AG04449 (cell line): ENCODE results near the gene PEX19.

Experiments used
- CTCF ChIA-PET: fragments of 350-600 bp; formaldehyde crosslinking; extraction: SDS; loops from one replicate; lab custom pipeline; 2021; ENCODE audit warnings: antibody characterized with exemption; lab: Yijun Ruan, JAX
- POLR2A ChIA-PET: fragments of 400-600, 350-600 bp; formaldehyde crosslinking; extraction: SDS; loops from one replicate; lab custom pipeline; 2020; ENCODE audit warnings: antibody characterized with exemption, inconsistent platforms; lab: Yijun Ruan, JAX
- DNase-seq: peaks from one replicate; pipeline ENCODE4 v3.0.0-alpha.2; 2010; ENCODE audit warnings: low read depth, low spot score
- H3K4me3 ChIP-seq: 2 replicates; pipeline ENCODE4 v1.5.1; 2011; ENCODE audit warnings: low read depth, mild to moderate bottlenecking, control low read depth, low read length
- CTCF ChIP-seq: IDR thresholded peaks from one replicate; pipeline ENCODE4 v1.5.1; 2011; ENCODE audit warnings: mild to moderate bottlenecking, moderate library complexity, low read length, control low read depth, inconsistent platforms; ENCODE audit not compliant: insufficient read depth; ENCODE audit errors: missing control alignments

Gene PEX19

GRCh38 chr1:160284782-160285344 is at the start of gene PEX19:
TSS of gene PEX19 (minus strand) at chr1:160285133. CDS start at chr1:160285124, 9 bp downstream.
- POLR2A ChIA-PET, result interaction anchor here (0.6 to 2.1 kb wide), 6 partner anchors 10 to 176 kb away, joined by 3 to 11 read pairs (median 4); partner anchors contain the start of gene DCAF8
- TF ChIP-seq CTCF, result no peak
- CTCF ChIA-PET, result interaction anchor here (0.9 to 3.8 kb wide), 15 partner anchors 9 to 227 kb away, joined by 3 to 27 read pairs (median 6); partner anchors contain the start of gene CASQ1
- peak within 1 kb of the TSS; percentile 81 for H3K4me3 ChIP-seq
- DNase-seq, result no peak

- no peak for DNase-seq
- ChIA-PET CTCF (interaction anchor here (1.0 to 9.1 kb wide), 4 partner anchors 13 to 139 kb away, joined by 3 to 71 read pairs (median 6); no protein-coding TSS in a partner anchor), POLR2A (no interaction called here)
- H3K4me3 ChIP-seq, result no peak overlapping the region
- no peak for TF ChIP-seq CTCF
Measured at GRCh38 chr1:160332516-160332915, 47.6 kb upstream of the PEX19 start.

- no peak overlapping the region for H3K4me3 ChIP-seq
- no peak for TF ChIP-seq CTCF
- ChIA-PET POLR2A (no interaction called here), CTCF (interaction anchor here (0.5 to 9.9 kb wide), 8 partner anchors 9 to 228 kb away, joined by 3 to 64 read pairs (median 3); no protein-coding TSS in a partner anchor)
- DNase-seq, result no peak
Measured at GRCh38 chr1:160330119-160330518, 45.2 kb upstream of the PEX19 start.

GRCh38 chr1:160328184-160328583 is 43.3 kb upstream of the PEX19 start:
- no peak overlapping the region for H3K4me3 ChIP-seq
- no peak for TF ChIP-seq CTCF
- CTCF ChIA-PET, result interaction anchor here (1.2 to 9.9 kb wide), 4 partner anchors 11 to 135 kb away, joined by 3 to 64 read pairs (median 4); no protein-coding TSS in a partner anchor
- POLR2A ChIA-PET, result no interaction called here
- DNase-seq, result no peak

GRCh38 chr1:160326418-160326817 is 41.5 kb upstream of the PEX19 start:
- ChIA-PET POLR2A (no interaction called here), CTCF (interaction anchor here (1.0 to 9.9 kb wide), 3 partner anchors 22 to 35 kb away, joined by 3 to 64 read pairs (median 4); no protein-coding TSS in a partner anchor)
- TF ChIP-seq CTCF, result no peak
- H3K4me3 ChIP-seq, result no peak overlapping the region
- DNase-seq, result no peak

GRCh38 chr1:160325252-160325651 is 40.3 kb upstream of the PEX19 start:
- H3K4me3 ChIP-seq, result no peak overlapping the region
- CTCF ChIA-PET, result interaction anchor here (1.0 to 9.9 kb wide), 4 partner anchors 9 to 34 kb away, joined by 3 to 64 read pairs (median 4); no protein-coding TSS in a partner anchor
- POLR2A ChIA-PET, result no interaction called here
- DNase-seq, result no peak
- no peak for TF ChIP-seq CTCF
